SK-N-SH treated with all-trans-retinoic acid at 6 μM for 48 hours (cell line): ENCODE results near the gene ALDH4A1.

Experiments used
- ATAC-seq: fragments of 200-7000 bp; cut with Tn5 transposase; 3 replicates; pipeline ENCODE4 v1.9.1; 2020; ENCODE audit warnings: mild to moderate bottlenecking, moderate library complexity
- ARNTL ChIP-seq: fragments of 450-650 bp; formaldehyde crosslinking; IDR thresholded peaks from 2 replicates; pipeline ENCODE4 v1.5.0; 2020; ENCODE audit warnings: low read depth, mild to moderate bottlenecking, moderate library complexity, borderline replicate concordance
- BACH2 ChIP-seq: fragments of 250-450 bp; sonication (Bioruptor Pico); IDR thresholded peaks from 2 replicates; pipeline ENCODE4 v1.9.0; 2021; ENCODE audit warnings: mild to moderate bottlenecking, borderline replicate concordance
- CSDC2 ChIP-seq: fragments of 250-450 bp; sonication (Bioruptor Pico); IDR thresholded peaks from 2 replicates; pipeline ENCODE4 v1.5.0; 2020; ENCODE audit warnings: mild to moderate bottlenecking, moderate library complexity
- ESRRG ChIP-seq: fragments of 250-450 bp; sonication (Bioruptor Pico); IDR thresholded peaks from 2 replicates; pipeline ENCODE4 v1.6.1; 2021; ENCODE audit warnings: mild to moderate bottlenecking
- GLIS3 ChIP-seq: fragments of 250-450 bp; sonication (Bioruptor Pico); IDR thresholded peaks from 2 replicates; pipeline ENCODE4 v1.5.0; 2020; ENCODE audit warnings: mild to moderate bottlenecking, moderate library complexity
- ISL1 ChIP-seq: fragments of 250-450 bp; sonication (Bioruptor Pico); IDR thresholded peaks from 2 replicates; pipeline ENCODE4 v2.1.2; 2022; ENCODE audit warnings: mild to moderate bottlenecking, moderate library complexity
- OSR1 ChIP-seq: fragments of 250-450 bp; sonication (Bioruptor Pico); IDR thresholded peaks from 2 replicates; pipeline ENCODE4 v1.8.0; 2022; ENCODE audit warnings: moderate library complexity, mild to moderate bottlenecking, inconsistent platforms
- PPARA ChIP-seq: fragments of 250-450 bp; sonication (Bioruptor Pico); IDR thresholded peaks from 2 replicates; pipeline ENCODE4 v1.5.0; 2020; ENCODE audit warnings: mild to moderate bottlenecking, borderline replicate concordance
- RARB ChIP-seq: fragments of 250-450 bp; sonication (Bioruptor Pico); IDR thresholded peaks from 2 replicates; pipeline ENCODE4 v1.8.0; 2021; ENCODE audit warnings: mild to moderate bottlenecking, moderate library complexity
- SNAI2 ChIP-seq: fragments of 250-450 bp; sonication (Bioruptor Pico); IDR thresholded peaks from 2 replicates; pipeline ENCODE4 v1.5.0; 2020; ENCODE audit warnings: mild to moderate bottlenecking, moderate library complexity
- TCF4 ChIP-seq: fragments of 250-450 bp; sonication (Bioruptor Pico); IDR thresholded peaks from 2 replicates; pipeline ENCODE4 v1.8.0; 2021; ENCODE audit warnings: mild to moderate bottlenecking, moderate library complexity, borderline replicate concordance
- TOX ChIP-seq: fragments of 250-450 bp; sonication (Bioruptor Pico); IDR thresholded peaks from 2 replicates; pipeline ENCODE4 v1.8.0; 2021; ENCODE audit warnings: mild to moderate bottlenecking, moderate library complexity, borderline replicate concordance
- ZC3H10 ChIP-seq: fragments of 250-450 bp; sonication (Bioruptor Pico); IDR thresholded peaks from 2 replicates; pipeline ENCODE4 v1.5.1; 2021; ENCODE audit warnings: mild to moderate bottlenecking, moderate library complexity
- ZFP3 ChIP-seq: fragments of 250-450 bp; sonication (Bioruptor Pico); IDR thresholded peaks from 2 replicates; pipeline ENCODE4 v1.5.0; 2020; ENCODE audit warnings: mild to moderate bottlenecking, moderate library complexity
- ZFP30 ChIP-seq: fragments of 450-650 bp; formaldehyde crosslinking; IDR thresholded peaks from 2 replicates; pipeline ENCODE4 v1.5.0; 2022; ENCODE audit warnings: mild to moderate bottlenecking, moderate library complexity
- ZNF565 ChIP-seq: fragments of 450-650 bp; formaldehyde crosslinking; conservative IDR thresholded peaks from 2 replicates; pipeline ENCODE4 v1.5.0; 2020; ENCODE audit warnings: low read depth, mild to moderate bottlenecking, moderate library complexity
- ZNF70 ChIP-seq: fragments of 450-650 bp; formaldehyde crosslinking; IDR thresholded peaks from 2 replicates; pipeline ENCODE4 v1.5.0; 2020; ENCODE audit warnings: mild to moderate bottlenecking, moderate library complexity
- ZNF8 ChIP-seq: fragments of 450-650 bp; formaldehyde crosslinking; IDR thresholded peaks from 2 replicates; pipeline ENCODE4 v1.5.0; 2020; ENCODE audit warnings: mild to moderate bottlenecking, moderate library complexity
- TF ChIP-seq, protein P1 (sequence below): fragments of 250-450 bp; sonication (Bioruptor Pico); IDR thresholded peaks from 2 replicates; pipeline ENCODE4 v1.8.0; 2020; ENCODE audit warnings: mild to moderate bottlenecking, moderate library complexity, borderline replicate concordance
- TF ChIP-seq, protein P2 (sequence below): fragments of 250-450 bp; sonication (Bioruptor Pico); IDR thresholded peaks from 2 replicates; pipeline ENCODE4 v1.8.0; 2021; ENCODE audit warnings: low read depth, mild to moderate bottlenecking, moderate library complexity, borderline replicate concordance
- TF ChIP-seq, protein P3 (sequence below): fragments of 250-450 bp; sonication (Bioruptor Pico); IDR thresholded peaks from 2 replicates; pipeline ENCODE4 v1.5.0; 2020; ENCODE audit warnings: mild to moderate bottlenecking, moderate library complexity
- TF ChIP-seq, protein P4 (sequence below): fragments of 250-450 bp; sonication (Bioruptor Pico); IDR thresholded peaks from 2 replicates; pipeline ENCODE4 v1.5.1; 2020; ENCODE audit warnings: low read depth, mild to moderate bottlenecking, moderate library complexity
- TF ChIP-seq, protein P5 (sequence below): fragments of 250-450 bp; sonication (Bioruptor Pico); IDR thresholded peaks from 2 replicates; pipeline ENCODE4 v1.5.1; 2021; ENCODE audit warnings: mild to moderate bottlenecking, moderate library complexity

Gene ALDH4A1

DNA sequence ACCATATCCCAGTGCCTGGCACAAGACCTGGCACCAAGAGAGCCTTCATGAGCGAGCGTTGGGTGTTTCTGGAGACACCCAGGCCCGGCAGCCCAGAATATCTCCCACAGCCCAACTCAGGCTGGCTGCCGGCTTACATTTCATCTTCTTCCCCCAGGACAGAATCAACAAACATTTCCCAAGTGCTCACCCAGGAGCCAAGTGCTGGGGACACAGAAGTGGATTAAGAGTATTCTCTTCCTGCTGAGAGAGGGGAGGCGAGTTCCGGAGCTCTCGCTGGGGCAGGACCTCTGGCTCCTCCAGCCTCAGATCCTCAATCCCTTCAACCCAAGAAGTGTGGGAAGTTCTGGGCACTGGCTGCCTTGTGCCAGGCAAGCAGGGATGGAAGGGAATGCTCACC lies 30.5 kb upstream of the ALDH4A1 start:
- no peak for TF ChIP-seq CSDC2 (CRISPR knock-in tag)
- TF ChIP-seq PPARA (CRISPR knock-in tag) = no peak
- no peak for TF ChIP-seq ZNF565
- TF ChIP-seq, all 23 proteins: peak for 0

DNA sequence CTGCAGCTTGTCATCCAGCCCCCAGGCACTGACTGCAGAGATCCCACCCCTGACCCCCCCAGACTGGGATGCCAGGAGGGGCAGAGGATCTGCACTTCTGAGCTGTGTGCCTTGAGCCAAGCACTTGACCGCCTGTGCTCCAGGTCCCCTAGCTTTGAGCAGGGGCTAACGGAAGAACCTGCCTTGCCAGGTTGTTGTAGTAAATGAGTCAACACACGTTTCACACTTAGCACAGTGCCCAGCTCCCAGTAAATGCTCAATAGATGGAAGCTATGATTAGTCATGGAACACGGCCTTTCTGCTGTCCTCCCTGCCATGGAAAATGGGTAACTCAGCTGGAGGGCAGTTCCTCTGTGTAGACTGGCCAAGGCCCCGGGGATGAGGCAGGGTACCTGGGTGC lies 30.0 kb upstream of the ALDH4A1 start:
- TF ChIP-seq ZNF70 = no peak
- TF ChIP-seq ZFP30 (CRISPR knock-in tag) = no peak
- TF ChIP-seq SNAI2 = no peak
- TF ChIP-seq, protein P1, sequence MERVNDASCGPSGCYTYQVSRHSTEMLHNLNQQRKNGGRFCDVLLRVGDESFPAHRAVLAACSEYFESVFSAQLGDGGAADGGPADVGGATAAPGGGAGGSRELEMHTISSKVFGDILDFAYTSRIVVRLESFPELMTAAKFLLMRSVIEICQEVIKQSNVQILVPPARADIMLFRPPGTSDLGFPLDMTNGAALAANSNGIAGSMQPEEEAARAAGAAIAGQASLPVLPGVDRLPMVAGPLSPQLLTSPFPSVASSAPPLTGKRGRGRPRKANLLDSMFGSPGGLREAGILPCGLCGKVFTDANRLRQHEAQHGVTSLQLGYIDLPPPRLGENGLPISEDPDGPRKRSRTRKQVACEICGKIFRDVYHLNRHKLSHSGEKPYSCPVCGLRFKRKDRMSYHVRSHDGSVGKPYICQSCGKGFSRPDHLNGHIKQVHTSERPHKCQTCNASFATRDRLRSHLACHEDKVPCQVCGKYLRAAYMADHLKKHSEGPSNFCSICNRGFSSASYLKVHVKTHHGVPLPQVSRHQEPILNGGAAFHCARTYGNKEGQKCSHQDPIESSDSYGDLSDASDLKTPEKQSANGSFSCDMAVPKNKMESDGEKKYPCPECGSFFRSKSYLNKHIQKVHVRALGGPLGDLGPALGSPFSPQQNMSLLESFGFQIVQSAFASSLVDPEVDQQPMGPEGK = no peak
- TF ChIP-seq ISL1 = no peak
- TF ChIP-seq ZNF565 = no peak
- TF ChIP-seq CSDC2 (CRISPR knock-in tag) = no peak
- no peak for TF ChIP-seq ESRRG
- no peak for TF ChIP-seq TOX
- TF ChIP-seq ZC3H10 (CRISPR knock-in tag) = no peak
- no peak for TF ChIP-seq ARNTL
- TF ChIP-seq, protein P2, sequence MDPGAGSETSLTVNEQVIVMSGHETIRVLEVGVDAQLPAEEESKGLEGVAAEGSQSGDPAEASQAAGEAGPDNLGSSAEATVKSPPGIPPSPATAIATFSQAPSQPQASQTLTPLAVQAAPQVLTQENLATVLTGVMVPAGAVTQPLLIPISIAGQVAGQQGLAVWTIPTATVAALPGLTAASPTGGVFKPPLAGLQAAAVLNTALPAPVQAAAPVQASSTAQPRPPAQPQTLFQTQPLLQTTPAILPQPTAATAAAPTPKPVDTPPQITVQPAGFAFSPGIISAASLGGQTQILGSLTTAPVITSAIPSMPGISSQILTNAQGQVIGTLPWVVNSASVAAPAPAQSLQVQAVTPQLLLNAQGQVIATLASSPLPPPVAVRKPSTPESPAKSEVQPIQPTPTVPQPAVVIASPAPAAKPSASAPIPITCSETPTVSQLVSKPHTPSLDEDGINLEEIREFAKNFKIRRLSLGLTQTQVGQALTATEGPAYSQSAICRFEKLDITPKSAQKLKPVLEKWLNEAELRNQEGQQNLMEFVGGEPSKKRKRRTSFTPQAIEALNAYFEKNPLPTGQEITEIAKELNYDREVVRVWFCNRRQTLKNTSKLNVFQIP (CRISPR knock-in tag) = no peak
- TF ChIP-seq, protein P3, sequence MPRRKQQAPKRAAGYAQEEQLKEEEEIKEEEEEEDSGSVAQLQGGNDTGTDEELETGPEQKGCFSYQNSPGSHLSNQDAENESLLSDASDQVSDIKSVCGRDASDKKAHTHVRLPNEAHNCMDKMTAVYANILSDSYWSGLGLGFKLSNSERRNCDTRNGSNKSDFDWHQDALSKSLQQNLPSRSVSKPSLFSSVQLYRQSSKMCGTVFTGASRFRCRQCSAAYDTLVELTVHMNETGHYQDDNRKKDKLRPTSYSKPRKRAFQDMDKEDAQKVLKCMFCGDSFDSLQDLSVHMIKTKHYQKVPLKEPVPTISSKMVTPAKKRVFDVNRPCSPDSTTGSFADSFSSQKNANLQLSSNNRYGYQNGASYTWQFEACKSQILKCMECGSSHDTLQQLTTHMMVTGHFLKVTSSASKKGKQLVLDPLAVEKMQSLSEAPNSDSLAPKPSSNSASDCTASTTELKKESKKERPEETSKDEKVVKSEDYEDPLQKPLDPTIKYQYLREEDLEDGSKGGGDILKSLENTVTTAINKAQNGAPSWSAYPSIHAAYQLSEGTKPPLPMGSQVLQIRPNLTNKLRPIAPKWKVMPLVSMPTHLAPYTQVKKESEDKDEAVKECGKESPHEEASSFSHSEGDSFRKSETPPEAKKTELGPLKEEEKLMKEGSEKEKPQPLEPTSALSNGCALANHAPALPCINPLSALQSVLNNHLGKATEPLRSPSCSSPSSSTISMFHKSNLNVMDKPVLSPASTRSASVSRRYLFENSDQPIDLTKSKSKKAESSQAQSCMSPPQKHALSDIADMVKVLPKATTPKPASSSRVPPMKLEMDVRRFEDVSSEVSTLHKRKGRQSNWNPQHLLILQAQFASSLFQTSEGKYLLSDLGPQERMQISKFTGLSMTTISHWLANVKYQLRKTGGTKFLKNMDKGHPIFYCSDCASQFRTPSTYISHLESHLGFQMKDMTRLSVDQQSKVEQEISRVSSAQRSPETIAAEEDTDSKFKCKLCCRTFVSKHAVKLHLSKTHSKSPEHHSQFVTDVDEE (CRISPR knock-in tag) = no peak
- TF ChIP-seq PPARA (CRISPR knock-in tag) = no peak
- TF ChIP-seq OSR1 (CRISPR knock-in tag) = no peak
- TF ChIP-seq, protein P4, sequence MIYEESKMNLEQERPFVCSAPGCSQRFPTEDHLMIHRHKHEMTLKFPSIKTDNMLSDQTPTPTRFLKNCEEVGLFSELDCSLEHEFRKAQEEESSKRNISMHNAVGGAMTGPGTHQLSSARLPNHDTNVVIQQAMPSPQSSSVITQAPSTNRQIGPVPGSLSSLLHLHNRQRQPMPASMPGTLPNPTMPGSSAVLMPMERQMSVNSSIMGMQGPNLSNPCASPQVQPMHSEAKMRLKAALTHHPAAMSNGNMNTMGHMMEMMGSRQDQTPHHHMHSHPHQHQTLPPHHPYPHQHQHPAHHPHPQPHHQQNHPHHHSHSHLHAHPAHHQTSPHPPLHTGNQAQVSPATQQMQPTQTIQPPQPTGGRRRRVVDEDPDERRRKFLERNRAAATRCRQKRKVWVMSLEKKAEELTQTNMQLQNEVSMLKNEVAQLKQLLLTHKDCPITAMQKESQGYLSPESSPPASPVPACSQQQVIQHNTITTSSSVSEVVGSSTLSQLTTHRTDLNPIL (CRISPR knock-in tag) = no peak
- TF ChIP-seq, protein P5, sequence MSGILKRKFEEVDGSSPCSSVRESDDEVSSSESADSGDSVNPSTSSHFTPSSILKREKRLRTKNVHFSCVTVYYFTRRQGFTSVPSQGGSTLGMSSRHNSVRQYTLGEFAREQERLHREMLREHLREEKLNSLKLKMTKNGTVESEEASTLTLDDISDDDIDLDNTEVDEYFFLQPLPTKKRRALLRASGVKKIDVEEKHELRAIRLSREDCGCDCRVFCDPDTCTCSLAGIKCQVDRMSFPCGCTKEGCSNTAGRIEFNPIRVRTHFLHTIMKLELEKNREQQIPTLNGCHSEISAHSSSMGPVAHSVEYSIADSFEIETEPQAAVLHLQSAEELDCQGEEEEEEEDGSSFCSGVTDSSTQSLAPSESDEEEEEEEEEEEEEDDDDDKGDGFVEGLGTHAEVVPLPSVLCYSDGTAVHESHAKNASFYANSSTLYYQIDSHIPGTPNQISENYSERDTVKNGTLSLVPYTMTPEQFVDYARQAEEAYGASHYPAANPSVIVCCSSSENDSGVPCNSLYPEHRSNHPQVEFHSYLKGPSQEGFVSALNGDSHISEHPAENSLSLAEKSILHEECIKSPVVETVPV = no peak
- TF ChIP-seq TCF4 (CRISPR knock-in tag) = no peak
- no peak for ATAC-seq

More for the DNA sequence above, 30.5 kb upstream of the ALDH4A1 start:
- ATAC-seq = no peak

DNA sequence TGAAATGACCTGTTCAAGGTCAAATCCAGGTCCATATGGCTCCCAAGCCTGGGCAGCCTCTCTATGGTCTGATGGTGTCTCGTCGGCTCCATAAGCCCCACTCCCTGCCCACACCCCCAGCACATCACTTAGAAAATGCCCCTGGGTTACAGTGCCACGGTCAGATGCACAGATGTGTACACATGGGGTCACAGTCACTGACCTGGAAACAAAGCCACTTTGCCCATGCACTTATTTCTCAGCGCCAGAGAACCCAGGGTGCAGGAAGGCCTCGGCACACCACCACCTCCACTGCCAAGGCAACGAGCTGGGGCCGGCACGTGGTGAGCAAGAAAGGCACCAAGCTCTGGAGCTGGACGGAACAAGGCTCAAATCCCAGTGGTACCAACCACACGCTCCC lies 29.4 kb upstream of the ALDH4A1 start:
- TF ChIP-seq ZFP30 (CRISPR knock-in tag) (no peak), SNAI2 (no peak), ZNF8 (CRISPR knock-in tag) (no peak)
- TF ChIP-seq, all 23 proteins: peak for 0
- no peak for ATAC-seq

DNA sequence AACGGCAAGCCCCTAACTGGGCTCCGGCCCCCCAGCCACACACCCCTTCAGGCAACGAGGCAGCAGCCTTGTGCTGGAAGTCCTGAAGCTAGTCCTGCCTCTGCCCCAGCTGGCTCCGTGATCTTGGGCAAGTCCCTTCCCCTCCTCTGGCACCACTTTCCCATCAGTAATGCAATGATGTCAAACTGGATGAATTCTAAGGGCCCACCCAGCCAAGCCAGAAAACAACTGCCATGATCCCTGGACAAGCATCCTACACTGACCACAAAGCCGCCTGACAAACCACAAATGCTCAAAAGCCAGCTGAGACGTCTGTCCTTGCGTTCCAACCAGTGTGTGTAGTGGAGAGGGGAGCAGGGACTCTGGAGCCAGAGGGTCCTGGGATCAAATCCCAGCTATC lies 27.3 kb upstream of the ALDH4A1 start:
- ATAC-seq = no peak
- TF ChIP-seq OSR1 (CRISPR knock-in tag) (no peak), CSDC2 (CRISPR knock-in tag) (no peak), RARB (no peak), ZFP3 (CRISPR knock-in tag) (no peak), PPARA (CRISPR knock-in tag) (no peak), BACH2 (CRISPR knock-in tag) (no peak), GLIS3 (CRISPR knock-in tag) (no peak), SNAI2 (no peak), ZNF565 (no peak), TOX (no peak), TCF4 (CRISPR knock-in tag) (no peak), ISL1 (no peak), ZNF70 (no peak)
- TF ChIP-seq, protein P4 (CRISPR knock-in tag) = no peak
- TF ChIP-seq, protein P5 = no peak
- TF ChIP-seq, protein P2 (CRISPR knock-in tag) = no peak
